Measurements from ENCODE around the gene APOA5.
A peak's percentile ranks its signal among the peaks of the same experiment; 100 is the strongest.

APOA5 gene

DNA sequence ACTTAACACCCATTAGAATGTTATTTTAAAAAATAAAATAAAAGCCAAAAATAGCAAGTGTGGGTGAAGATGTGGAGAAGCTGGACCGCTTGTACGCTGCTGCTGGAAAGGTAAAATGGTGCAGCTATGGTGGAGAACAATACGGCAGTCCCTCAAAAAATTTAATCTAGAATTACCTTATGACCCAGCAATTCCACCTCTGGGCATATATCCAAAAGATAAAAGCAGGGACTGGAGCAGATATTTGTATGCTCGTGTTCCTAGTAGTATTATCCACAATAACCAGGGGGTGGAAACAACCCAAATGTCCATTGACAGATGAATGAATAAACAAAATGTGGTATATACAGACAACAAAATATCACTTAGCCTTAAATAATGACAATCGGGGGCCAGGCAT is 6.1 kb upstream of the APOA5 start:
- DNase-seq (ENCODE audit: low spot score): no peak

DNA sequence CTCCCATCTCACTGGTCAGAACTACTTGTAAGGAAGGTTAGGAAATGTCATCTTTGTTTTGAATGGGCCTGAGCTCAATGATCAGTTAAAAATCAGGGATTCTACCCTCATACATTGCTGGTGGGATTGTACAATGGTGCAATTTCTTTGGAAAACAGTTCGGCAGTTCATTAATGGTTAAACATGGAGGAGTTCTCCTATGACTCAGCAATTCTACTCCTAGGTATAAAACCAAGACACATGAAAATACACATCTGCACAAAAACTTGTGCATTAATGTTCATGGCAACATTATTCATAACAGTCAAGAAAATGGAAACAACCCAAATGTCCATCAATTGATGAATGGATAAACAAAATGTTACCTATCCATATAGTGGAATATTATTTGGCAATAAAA is 4.9 kb upstream of the APOA5 start:
- no peak for DNase-seq (ENCODE audit: low spot score)

DNA sequence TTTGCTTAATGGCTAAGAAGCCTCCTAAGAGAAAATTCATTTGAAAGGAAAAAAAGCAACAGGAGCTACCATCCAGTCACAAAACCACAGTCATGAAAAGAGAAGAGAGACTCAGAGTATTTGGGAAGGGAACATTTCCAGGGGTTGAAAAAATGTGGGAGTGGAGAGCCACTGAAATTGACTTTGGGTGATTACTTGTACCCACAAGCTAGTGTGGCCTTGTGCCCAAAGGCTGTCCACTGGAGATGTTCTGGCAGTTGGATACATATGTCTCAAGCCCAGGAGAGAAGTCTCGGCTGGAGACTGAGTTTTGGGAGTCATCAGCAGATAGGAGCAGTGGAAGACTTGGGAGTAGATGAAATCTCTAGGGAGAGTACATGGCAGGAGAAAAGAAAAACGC is 3.2 kb upstream of the APOA5 start:
- no peak for DNase-seq (ENCODE audit: low spot score)

DNA sequence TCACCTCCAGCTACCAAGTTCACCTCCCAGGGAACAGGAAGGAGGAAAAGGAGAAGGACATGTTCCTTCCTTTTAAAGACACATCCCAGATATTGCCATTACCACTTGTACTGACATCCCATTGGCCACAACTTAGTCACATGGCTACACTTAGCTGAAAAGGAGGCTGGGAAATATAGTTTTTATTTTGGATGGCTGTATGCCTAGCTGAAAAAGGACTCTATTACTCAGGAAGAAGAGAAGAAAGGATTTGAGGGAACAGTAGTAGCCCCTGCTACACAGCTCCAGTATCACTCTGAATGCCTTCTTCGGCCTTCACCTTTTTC is 2.1 kb upstream of the APOA5 start:
- DNase-seq (ENCODE audit: low spot score): peak; percentile 31

DNA sequence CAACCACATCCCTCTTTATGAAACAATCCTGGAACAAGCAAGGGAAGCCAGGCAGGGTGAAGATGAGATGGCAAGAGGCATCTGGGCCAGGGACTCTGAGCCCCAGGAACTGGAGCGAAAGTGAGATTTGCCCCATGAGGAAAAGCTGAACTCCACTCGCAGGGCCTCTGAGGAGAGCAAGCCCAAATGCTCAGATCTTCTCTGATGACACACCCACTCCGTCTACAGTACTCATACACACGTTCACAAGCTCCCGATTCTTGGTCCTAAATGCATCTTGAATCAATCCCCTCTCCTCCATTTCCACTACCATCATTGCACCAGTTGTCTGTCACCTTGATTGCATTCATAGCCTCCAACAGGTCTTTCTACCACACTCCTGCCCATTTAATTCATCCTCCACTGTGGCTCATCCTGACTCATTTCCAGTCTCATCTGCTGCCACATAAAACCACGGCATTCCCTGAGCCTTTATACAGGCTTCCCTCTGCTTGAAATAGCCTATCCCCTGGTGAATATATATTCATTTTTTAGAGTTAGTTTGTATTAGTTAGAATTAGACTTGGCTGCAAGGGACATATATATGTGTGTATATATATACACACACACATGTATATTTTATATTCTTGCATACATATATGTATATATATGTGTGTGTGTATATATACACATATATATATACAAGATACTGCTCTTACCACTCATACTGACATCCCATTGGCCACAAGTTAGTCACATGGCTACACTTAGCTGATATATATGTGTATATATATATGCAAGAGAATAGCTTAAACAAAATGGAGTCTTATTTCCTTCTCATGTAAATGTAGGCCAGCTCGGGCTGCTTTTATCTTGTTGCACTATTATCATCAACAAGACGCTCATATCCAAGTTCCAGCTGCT is 1.4 kb upstream of the APOA5 start:
- DNase-seq (ENCODE audit: low spot score): no peak

DNA sequence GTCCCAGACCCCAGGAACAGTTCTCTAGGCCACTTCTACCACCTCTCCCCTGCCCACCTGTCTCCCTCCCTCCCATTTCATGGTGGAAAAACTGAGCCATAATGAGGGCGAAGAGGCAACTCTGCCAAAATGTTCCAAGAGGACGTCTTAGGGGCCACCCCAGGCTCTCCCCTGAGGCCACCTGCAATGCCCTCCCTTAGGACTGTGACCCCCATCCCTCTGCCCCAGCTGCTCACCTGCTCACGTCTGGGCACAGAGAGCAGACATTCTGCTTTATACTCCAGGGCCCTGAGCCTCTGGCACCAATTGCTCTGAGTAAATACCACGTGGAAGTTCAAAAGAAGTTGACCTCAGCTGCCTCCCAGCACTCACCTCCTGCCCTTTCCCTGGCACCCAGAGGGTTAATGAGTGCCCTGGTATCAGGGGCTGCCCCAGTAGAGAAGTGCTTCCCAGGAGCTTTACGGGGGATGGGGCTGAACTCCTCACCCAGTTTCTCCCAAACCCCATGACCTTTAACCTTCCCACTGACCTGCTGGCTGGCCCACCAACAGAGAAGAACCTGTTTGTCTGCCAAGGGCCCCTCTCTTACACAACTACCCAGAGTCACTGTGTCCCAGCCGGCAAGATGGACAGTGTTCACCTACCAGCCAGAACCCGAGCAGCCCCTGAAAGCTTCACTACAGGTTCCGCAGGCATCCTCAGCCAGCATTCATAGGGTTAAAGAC is 627 bp upstream of the APOA5 start:
- no peak for DNase-seq (ENCODE audit: low spot score)

DNA sequence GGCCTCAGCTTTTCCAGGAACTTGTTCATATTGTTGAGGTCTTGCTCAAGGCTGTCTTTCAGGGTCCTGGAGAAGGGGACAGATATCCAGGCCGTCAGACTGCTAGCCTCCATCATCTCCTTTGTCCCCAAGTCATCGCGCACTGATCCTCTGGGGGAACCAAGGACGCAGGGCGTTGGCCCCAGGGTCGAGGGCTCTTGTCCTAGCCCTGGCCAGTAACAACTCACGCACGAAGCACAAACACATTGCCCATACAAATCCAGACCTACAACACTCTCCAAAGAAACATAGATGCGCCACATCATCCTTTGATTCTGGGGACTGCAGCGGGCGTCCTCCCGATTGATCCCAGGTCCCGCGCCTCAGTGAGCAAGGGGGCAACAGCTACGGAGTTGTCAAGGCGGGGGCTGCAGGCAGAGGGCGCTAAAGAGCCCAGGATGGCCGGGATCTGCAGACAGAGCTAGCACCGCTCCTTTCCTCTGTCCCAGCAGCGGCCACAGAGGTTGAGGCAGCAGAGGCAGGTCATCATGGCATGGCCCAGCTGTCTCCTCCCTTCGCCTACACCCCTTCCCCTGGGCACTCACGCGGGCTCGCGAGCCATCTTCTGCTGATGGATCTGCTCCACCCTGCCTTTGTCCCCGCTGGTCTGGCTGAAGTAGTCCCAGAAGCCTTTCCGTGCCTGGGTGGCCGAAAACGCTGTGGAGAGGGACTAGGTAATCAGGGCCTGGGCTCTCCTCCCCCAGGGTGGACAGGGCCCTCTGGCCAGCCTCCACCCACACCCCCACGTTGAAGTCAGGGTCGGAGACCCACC is 472 bp downstream of the APOA5 start:
- peak; percentile 81 for DNase-seq (ENCODE audit: low spot score)

DNA sequence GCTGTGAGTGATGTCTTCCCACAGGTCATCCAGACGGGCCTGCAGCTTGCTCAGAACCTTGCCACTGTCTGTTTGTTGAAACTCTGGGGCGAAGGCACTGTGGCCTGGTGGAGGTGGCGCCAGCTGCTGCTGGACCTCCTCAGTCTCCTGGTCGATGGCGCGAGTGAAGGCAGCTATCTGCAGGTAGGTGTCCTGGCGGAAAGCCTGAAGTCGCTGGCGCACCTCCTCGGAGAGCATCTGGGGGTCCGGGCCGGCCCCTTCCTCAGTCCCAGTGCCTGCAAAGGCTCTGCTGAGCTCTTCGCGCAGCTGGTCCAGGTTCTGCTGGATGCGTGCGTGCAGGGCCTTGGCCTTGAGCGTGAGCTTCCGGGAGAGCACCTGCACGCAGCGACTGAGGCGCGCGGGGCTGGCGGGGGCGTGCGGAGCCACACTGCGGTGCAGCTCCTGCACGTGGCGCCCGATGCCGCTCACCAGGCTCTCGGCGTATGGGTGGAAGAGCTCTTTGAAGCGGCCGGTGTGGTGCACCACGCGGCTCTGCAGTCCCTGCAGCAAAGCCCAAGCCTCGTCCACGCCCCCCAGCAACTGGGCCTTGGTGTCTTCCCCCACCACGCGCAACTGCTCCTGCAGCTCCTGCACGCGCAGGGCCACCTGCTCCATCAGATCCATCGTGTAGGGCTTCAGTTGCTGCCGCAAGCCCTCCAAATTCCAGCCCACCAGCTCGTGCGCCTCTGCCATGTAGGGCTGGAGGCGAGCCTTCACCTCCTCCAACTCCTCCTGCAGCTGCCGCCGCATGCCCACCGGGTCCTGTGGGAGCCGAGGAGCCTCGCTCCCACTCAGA is 1.3 kb downstream of the APOA5 start:
- no peak for DNase-seq (ENCODE audit: low spot score)

DNA sequence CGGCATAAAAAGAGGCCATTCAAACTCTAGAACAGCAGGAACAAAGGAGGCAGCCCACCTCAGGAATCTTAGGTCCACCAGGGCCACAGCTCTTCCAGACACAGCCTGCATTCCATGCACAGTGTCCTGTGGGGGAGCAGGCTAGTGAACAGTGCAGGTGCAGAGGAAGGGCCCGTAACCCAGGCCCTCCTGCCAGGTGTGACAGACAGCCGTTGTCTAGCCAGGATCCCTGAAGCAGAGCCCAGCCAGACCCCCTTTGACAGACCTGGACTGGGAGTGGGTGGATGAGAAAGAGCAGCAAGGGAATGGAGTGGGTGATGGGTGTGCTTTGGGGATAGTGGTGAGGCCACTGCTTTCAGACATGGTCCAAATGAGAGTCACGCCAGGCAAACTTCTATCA is 2.7 kb downstream of the APOA5 start:
- no peak for DNase-seq (ENCODE audit: low spot score)

DNA sequence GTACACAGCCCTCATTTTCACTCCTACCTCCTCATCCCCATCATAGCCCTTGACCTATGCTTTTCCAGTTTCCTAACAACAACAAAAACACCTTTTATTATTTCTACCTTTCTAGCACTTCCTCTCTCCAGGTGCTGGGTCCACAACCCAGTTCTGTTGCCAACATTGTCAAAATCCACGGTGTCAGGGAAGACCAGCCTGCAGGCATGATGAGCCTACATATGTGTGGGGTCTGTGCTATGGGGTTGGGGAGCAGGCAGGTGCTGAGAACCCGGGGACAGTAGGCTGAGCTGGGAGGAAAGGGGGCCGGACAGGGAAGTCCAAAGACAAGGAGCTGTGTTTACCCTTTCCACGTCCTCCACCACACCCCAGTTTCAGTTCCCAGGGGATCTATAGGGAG is 3.1 kb downstream of the APOA5 start:
- DNase-seq (ENCODE audit: low spot score): no peak

DNA sequence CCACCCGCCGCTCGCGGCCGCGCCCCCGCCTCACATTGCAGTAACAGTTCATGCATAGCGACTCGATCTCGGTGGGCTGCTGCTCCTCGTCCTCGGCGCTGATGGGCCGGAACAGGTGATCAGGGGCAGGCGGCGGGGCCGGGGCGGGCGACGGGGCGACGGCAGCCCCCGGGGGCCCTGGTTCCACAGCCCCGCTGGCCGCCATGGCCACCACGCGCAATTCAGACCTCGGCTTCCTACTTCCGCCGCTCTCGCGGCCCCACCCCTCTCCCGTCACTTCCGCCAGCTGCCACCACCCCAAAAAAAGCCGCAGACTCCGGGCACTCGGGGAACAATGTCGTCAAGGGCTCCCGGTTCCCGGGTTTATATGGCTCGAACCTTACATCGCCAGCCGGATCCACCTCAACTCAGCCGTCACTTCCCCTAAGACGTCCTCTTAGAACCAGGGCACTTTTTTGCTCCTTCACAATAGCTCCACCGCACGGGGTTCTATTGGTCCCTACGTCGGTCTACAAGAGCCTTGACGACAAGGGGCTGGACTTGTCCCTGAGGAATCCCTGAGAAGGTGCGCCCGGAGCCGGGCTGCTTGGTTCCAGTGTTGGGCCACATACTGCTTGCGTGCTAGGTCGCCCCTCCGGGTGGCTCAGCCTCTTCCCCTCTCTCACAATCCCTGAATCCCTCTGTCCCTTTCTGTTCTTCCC is 3.7 kb downstream of the APOA5 start, which contains the start of gene ZPR1:
TSS of gene ZPR1 (minus strand) at position 238 of the 701 bp plus-strand sequence. CDS start at position 205, 33 bp downstream.
- DNase-seq (ENCODE audit: low spot score): peak; percentile 85

DNA sequence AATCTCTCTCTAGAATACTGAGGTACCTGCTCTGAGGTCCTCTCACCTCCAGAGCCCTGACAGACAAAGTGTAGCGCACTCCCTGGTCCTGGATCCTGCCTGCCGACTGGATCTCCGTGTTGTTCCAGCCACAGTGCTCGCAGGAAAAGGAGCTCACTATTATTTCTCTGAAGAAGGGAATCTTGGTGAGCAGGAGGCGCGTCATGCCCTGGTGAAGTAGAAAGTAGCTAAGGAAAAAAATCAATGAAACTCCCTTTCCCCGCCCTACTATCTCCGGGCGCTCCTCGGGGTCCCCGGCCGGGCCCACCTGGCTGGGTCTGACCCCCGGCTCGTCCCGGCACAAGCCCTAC is 4.3 kb downstream of the APOA5 start:
- DNase-seq (ENCODE audit: low spot score): no peak

DNA sequence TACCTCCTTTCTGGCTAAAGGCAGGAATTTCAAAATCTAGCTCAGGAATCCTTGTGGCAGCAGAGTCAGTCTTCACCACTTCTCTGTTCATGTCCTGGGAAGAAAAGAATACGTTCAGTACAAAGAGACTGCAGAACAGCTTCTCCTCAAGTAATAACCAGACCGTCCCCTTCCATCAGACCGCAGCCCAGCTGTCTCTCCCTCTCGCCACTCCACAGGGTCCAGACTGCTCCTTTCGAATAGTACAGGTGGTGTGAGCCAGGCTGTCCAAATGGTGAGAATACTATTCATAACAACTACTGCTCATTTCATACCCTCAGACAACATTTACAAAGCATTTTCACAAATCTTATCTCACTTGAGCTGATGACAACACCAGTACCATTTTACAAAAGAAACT is 4.7 kb downstream of the APOA5 start:
- no peak for DNase-seq (ENCODE audit: low spot score)

DNA sequence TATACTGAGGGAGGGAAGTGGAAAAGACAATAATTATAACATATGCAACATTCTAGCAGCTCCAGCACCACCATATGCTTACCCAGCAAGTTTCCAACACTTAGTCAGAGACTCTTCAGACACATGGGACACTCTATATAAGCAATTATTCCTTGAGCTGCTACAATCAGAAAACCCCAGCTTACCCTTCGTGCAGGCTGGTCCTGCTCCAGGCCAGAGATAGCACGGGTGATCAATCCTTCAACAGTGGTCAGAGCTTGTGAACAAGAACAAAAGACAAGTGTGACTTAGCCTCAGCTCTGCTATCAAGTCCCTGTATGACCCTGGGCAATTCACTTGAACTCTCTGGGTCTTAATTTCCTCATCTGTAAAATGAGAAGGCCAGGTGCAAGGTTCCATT is 5.4 kb downstream of the APOA5 start:
- no peak for DNase-seq (ENCODE audit: low spot score)

DNA sequence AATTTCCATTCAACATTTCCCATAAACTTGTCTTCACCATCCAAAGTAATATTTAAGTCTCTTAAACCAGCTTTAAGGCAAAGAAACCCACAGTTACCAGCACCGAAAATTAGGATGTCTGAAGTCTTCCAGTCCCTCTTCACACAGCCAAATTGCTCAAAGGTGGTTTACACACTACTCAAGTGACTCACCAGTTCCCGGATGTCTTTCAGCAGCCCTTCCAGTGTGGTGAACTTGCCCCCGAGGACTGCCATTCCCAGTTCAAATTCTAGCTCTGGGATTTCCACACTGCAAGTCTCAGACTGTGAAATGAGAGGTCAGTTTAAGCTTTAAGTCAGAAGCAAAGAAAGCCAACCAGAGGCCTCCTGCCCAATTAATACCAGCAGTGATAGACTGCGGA is 9.0 kb downstream of the APOA5 start:
- no peak for DNase-seq (ENCODE audit: low spot score)

DNA sequence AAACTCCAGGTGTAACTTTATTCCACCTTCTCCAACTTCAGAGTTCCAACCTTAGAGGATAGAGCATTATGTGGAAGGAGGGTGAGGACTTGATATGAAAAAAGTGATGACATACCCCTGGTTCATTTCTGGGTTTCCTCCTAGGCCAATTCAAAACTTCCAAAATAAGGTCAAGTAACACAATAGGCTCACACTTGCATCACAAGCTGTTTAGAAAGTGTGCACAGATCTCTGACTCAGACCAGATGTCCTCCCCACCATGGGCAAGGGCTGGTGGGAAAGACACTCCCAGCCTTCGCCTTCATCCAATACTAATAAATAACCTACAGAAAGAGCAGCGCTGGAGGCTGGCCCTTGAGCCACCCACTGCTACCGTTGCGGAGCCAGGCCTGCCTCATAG is 13.1 kb downstream of the APOA5 start:
- no peak for DNase-seq (ENCODE audit: low spot score)

DNA sequence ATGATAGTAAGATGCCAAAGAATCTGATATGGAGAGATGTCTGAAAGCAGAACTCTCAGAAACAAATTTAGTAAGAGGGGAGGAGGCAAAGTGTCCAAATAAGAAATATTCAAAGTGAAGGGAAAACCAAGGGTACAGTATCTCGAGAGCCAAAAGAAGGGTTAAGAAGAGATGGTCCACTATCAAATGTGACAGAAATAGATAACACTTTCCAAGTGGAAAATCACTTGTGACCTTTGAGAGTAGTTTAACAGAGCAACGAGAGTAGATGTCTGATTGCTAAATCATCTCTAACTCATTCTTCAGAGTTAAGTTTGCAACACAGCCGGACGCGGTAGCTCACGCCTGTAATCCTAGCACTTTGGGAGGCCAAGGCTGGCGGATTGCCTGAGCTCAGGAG is 14.6 kb downstream of the APOA5 start:
- DNase-seq (ENCODE audit: low spot score): no peak

DNA sequence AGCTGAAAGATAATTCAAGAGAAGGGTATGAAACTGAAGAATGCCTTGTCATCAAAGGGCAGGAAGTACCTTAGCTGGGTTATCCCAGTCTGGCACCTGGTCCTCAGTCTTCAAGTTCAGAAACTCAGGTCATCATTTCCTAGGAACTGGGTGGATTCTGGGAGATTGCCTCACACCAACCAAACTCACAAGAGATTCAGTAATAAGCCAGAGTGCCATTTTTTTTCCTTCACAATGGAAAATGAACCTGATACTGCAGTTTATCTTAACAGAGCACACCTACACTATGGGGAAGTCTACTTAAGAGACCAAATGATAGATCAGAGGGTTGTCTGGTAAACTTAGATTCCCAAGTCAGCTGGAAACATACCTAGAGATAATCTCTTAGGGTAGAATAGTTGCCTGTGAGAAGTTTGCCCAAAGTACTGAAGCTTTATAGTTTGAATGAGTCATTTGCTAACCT is 15.1 kb downstream of the APOA5 start:
- DNase-seq (ENCODE audit: low spot score): no peak

DNA sequence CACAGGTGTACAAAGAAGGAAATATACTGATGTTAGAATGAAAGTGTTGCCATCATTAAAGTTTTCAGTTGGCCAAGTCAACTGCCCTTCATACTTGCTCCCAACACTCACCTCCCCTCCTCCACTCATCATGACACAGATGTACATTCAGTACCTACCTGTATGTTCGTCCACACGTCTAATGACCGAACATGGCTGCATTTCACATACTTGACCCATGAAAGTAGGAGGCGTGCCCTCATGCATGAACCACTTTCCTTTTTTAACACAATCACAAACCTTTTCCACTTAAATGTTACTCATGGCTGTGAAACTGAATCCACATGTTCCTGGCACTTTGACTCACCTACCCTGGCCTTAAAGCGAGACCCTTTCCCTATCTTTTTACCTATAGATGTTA is 15.7 kb downstream of the APOA5 start:
- no peak for DNase-seq (ENCODE audit: low spot score)

DNA sequence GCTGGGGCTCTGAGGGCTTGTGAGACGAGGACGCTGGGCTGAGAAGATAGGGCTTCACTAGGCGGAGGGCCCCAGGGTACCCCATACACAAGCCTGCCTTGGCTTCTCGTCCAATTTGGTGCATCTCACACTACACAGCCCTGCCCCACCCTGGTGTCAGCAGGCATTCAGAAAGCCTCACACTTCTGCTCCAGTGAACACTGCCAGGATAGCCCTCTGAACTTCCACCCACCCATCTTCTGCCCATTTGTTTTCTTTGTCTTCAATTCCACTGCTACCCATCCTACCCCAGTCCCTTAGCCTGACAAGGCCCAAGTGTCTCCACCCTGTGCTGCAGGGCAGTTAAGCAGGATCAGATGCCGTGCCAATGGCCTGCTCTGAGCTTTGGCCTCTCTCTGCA is 17.0 kb downstream of the APOA5 start:
- no peak for DNase-seq (ENCODE audit: low spot score)
